SK-N-SH treated with all-trans-retinoic acid at 6 μM for 48 hours (cell line): Measurements from ENCODE around the gene MRGPRE.

Source experiments
- ATAC-seq: fragments of 200-7000 bp; cut with Tn5 transposase; 3 replicates; pipeline ENCODE4 v1.9.1; 2020; ENCODE audit warnings: mild to moderate bottlenecking, moderate library complexity
- ARNTL ChIP-seq: fragments of 450-650 bp; formaldehyde crosslinking; IDR thresholded peaks from 2 replicates; pipeline ENCODE4 v1.5.0; 2020; ENCODE audit warnings: low read depth, mild to moderate bottlenecking, moderate library complexity, borderline replicate concordance
- BACH2 ChIP-seq: fragments of 250-450 bp; sonication (Bioruptor Pico); IDR thresholded peaks from 2 replicates; pipeline ENCODE4 v1.9.0; 2021; ENCODE audit warnings: mild to moderate bottlenecking, borderline replicate concordance
- CSDC2 ChIP-seq: fragments of 250-450 bp; sonication (Bioruptor Pico); IDR thresholded peaks from 2 replicates; pipeline ENCODE4 v1.5.0; 2020; ENCODE audit warnings: mild to moderate bottlenecking, moderate library complexity
- GLIS3 ChIP-seq: fragments of 250-450 bp; sonication (Bioruptor Pico); IDR thresholded peaks from 2 replicates; pipeline ENCODE4 v1.5.0; 2020; ENCODE audit warnings: mild to moderate bottlenecking, moderate library complexity
- ISL1 ChIP-seq: fragments of 250-450 bp; sonication (Bioruptor Pico); IDR thresholded peaks from 2 replicates; pipeline ENCODE4 v2.1.2; 2022; ENCODE audit warnings: mild to moderate bottlenecking, moderate library complexity
- OSR1 ChIP-seq: fragments of 250-450 bp; sonication (Bioruptor Pico); IDR thresholded peaks from 2 replicates; pipeline ENCODE4 v1.8.0; 2022; ENCODE audit warnings: moderate library complexity, mild to moderate bottlenecking, inconsistent platforms
- PPARA ChIP-seq: fragments of 250-450 bp; sonication (Bioruptor Pico); IDR thresholded peaks from 2 replicates; pipeline ENCODE4 v1.5.0; 2020; ENCODE audit warnings: mild to moderate bottlenecking, borderline replicate concordance
- RARB ChIP-seq: fragments of 250-450 bp; sonication (Bioruptor Pico); IDR thresholded peaks from 2 replicates; pipeline ENCODE4 v1.8.0; 2021; ENCODE audit warnings: mild to moderate bottlenecking, moderate library complexity
- TCF4 ChIP-seq: fragments of 250-450 bp; sonication (Bioruptor Pico); IDR thresholded peaks from 2 replicates; pipeline ENCODE4 v1.8.0; 2021; ENCODE audit warnings: mild to moderate bottlenecking, moderate library complexity, borderline replicate concordance
- TOX ChIP-seq: fragments of 250-450 bp; sonication (Bioruptor Pico); IDR thresholded peaks from 2 replicates; pipeline ENCODE4 v1.8.0; 2021; ENCODE audit warnings: mild to moderate bottlenecking, moderate library complexity, borderline replicate concordance
- ZC3H10 ChIP-seq: fragments of 250-450 bp; sonication (Bioruptor Pico); IDR thresholded peaks from 2 replicates; pipeline ENCODE4 v1.5.1; 2021; ENCODE audit warnings: mild to moderate bottlenecking, moderate library complexity
- ZFP30 ChIP-seq: fragments of 450-650 bp; formaldehyde crosslinking; IDR thresholded peaks from 2 replicates; pipeline ENCODE4 v1.5.0; 2022; ENCODE audit warnings: mild to moderate bottlenecking, moderate library complexity
- ZNF565 ChIP-seq: fragments of 450-650 bp; formaldehyde crosslinking; conservative IDR thresholded peaks from 2 replicates; pipeline ENCODE4 v1.5.0; 2020; ENCODE audit warnings: low read depth, mild to moderate bottlenecking, moderate library complexity
- ZNF70 ChIP-seq: fragments of 450-650 bp; formaldehyde crosslinking; IDR thresholded peaks from 2 replicates; pipeline ENCODE4 v1.5.0; 2020; ENCODE audit warnings: mild to moderate bottlenecking, moderate library complexity
- ZNF8 ChIP-seq: fragments of 450-650 bp; formaldehyde crosslinking; IDR thresholded peaks from 2 replicates; pipeline ENCODE4 v1.5.0; 2020; ENCODE audit warnings: mild to moderate bottlenecking, moderate library complexity
- TF ChIP-seq, protein P1 (sequence below): fragments of 250-450 bp; sonication (Bioruptor Pico); IDR thresholded peaks from 2 replicates; pipeline ENCODE4 v1.8.0; 2020; ENCODE audit warnings: mild to moderate bottlenecking, moderate library complexity, borderline replicate concordance
- TF ChIP-seq, protein P2 (sequence below): fragments of 250-450 bp; sonication (Bioruptor Pico); IDR thresholded peaks from 2 replicates; pipeline ENCODE4 v1.5.1; 2021; ENCODE audit warnings: mild to moderate bottlenecking, moderate library complexity
- TF ChIP-seq, protein P3 (sequence below): fragments of 250-450 bp; sonication (Bioruptor Pico); IDR thresholded peaks from 2 replicates; pipeline ENCODE4 v1.5.1; 2020; ENCODE audit warnings: low read depth, mild to moderate bottlenecking, moderate library complexity
- TF ChIP-seq, protein P4 (sequence below): fragments of 250-450 bp; sonication (Bioruptor Pico); IDR thresholded peaks from 2 replicates; pipeline ENCODE4 v1.8.0; 2021; ENCODE audit warnings: low read depth, mild to moderate bottlenecking, moderate library complexity, borderline replicate concordance

Gene MRGPRE

DNA sequence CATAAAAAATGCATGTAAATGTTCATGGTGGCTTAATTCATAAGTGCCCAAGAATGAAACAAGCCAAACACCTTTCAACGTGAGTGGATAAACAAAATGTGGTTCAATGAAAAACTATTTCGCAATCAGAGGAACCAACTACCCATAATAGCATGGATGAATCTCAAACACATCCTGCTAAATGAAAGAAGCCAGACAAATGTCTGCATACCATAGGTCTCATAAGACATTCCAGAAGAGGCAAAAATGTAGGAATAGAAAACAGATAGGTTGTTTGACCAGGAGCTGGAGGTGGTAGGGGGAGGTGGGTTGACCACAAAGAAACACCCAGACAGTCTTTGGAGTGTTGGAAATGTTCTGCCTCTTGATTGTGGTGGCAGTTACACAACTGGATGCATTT, 53.9 kb downstream of the MRGPRE start:
- no peak for TF ChIP-seq TCF4 (CRISPR knock-in tag)
- TF ChIP-seq PPARA (CRISPR knock-in tag) = no peak
- TF ChIP-seq ZFP30 (CRISPR knock-in tag) = no peak
- TF ChIP-seq BACH2 = no peak
- no peak for TF ChIP-seq ZNF565
- TF ChIP-seq ZNF8 (CRISPR knock-in tag) = no peak
- TF ChIP-seq ARNTL = no peak
- TF ChIP-seq, protein P1, sequence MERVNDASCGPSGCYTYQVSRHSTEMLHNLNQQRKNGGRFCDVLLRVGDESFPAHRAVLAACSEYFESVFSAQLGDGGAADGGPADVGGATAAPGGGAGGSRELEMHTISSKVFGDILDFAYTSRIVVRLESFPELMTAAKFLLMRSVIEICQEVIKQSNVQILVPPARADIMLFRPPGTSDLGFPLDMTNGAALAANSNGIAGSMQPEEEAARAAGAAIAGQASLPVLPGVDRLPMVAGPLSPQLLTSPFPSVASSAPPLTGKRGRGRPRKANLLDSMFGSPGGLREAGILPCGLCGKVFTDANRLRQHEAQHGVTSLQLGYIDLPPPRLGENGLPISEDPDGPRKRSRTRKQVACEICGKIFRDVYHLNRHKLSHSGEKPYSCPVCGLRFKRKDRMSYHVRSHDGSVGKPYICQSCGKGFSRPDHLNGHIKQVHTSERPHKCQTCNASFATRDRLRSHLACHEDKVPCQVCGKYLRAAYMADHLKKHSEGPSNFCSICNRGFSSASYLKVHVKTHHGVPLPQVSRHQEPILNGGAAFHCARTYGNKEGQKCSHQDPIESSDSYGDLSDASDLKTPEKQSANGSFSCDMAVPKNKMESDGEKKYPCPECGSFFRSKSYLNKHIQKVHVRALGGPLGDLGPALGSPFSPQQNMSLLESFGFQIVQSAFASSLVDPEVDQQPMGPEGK = no peak
- no peak; the same call in 1 of the 2 replicates for TF ChIP-seq ISL1 (CRISPR knock-in tag)
- no peak for TF ChIP-seq RARB (CRISPR knock-in tag)
- TF ChIP-seq, protein P2, sequence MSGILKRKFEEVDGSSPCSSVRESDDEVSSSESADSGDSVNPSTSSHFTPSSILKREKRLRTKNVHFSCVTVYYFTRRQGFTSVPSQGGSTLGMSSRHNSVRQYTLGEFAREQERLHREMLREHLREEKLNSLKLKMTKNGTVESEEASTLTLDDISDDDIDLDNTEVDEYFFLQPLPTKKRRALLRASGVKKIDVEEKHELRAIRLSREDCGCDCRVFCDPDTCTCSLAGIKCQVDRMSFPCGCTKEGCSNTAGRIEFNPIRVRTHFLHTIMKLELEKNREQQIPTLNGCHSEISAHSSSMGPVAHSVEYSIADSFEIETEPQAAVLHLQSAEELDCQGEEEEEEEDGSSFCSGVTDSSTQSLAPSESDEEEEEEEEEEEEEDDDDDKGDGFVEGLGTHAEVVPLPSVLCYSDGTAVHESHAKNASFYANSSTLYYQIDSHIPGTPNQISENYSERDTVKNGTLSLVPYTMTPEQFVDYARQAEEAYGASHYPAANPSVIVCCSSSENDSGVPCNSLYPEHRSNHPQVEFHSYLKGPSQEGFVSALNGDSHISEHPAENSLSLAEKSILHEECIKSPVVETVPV = no peak
- no peak for TF ChIP-seq GLIS3 (CRISPR knock-in tag)
- TF ChIP-seq CSDC2 (CRISPR knock-in tag) = no peak
- TF ChIP-seq, protein P3, sequence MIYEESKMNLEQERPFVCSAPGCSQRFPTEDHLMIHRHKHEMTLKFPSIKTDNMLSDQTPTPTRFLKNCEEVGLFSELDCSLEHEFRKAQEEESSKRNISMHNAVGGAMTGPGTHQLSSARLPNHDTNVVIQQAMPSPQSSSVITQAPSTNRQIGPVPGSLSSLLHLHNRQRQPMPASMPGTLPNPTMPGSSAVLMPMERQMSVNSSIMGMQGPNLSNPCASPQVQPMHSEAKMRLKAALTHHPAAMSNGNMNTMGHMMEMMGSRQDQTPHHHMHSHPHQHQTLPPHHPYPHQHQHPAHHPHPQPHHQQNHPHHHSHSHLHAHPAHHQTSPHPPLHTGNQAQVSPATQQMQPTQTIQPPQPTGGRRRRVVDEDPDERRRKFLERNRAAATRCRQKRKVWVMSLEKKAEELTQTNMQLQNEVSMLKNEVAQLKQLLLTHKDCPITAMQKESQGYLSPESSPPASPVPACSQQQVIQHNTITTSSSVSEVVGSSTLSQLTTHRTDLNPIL (CRISPR knock-in tag) = no peak
- TF ChIP-seq ZNF70 (CRISPR knock-in tag) = no peak
- TF ChIP-seq, protein P4, sequence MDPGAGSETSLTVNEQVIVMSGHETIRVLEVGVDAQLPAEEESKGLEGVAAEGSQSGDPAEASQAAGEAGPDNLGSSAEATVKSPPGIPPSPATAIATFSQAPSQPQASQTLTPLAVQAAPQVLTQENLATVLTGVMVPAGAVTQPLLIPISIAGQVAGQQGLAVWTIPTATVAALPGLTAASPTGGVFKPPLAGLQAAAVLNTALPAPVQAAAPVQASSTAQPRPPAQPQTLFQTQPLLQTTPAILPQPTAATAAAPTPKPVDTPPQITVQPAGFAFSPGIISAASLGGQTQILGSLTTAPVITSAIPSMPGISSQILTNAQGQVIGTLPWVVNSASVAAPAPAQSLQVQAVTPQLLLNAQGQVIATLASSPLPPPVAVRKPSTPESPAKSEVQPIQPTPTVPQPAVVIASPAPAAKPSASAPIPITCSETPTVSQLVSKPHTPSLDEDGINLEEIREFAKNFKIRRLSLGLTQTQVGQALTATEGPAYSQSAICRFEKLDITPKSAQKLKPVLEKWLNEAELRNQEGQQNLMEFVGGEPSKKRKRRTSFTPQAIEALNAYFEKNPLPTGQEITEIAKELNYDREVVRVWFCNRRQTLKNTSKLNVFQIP (CRISPR knock-in tag) = no peak
- TF ChIP-seq TOX (CRISPR knock-in tag) = no peak

DNA sequence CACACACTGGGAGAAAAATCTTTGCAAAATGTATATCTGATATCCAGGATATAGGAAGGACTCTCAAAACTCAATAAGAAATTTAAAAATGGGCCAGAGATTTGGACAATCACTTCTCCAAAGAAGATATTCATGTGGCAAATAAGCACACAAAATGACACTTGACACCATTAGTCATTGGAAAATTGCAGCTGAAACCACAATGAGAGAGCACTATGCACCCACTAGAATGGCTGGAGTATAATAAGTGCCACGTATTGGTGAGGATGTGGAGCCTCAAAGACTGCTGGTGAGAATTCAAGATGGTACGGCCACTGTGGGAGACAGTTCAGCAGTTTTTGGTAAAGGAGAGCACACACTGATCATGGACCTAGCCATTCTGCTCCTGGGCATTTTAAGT, 54.3 kb downstream of the MRGPRE start:
- TF ChIP-seq ZNF70 (CRISPR knock-in tag) (no peak), ZNF565 (no peak), ZC3H10 (CRISPR knock-in tag) (no peak), BACH2 (no peak), OSR1 (CRISPR knock-in tag) (no peak), TOX (CRISPR knock-in tag) (no peak), ZNF8 (CRISPR knock-in tag) (no peak)
- TF ChIP-seq, protein P3 (CRISPR knock-in tag) = no peak
- no peak for ATAC-seq

More for the DNA sequence above, 53.9 kb downstream of the MRGPRE start:
- ATAC-seq = no peak; the same call in 2 of the 3 replicates
